T-helper 9 cell (primary cell): Measurements from ENCODE around the gene UXS1.

Experiments used
- DNase-seq: peaks from one replicate; pipeline ENCODE4 v3.0.0-alpha.2; 2020

Gene UXS1

DNA sequence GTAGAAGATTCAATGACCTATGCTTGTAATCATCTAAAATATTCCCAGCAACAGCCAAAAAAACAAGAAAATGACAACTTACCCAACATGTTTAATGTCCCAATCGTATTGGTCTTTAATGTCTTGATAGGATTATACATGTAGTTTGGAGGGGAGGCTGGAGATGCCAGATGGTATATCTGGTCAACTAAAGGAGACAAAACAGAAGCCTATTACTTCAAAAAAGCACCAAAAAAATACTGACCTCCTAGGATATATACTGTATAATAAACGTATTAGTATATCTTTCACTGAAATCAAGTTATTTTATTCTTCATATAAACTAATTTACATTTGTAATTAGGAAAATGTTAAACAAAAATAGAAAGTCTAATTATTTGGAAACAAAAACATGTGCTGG is 64.5 kb downstream of the UXS1 start:
- no peak for DNase-seq

GRCh38 chr2:106129150-106129549 is 65.0 kb downstream of the UXS1 start:
- no peak for DNase-seq

GRCh38 chr2:106127776-106128268 is 66.3 kb downstream of the UXS1 start:
- DNase-seq, result no peak

DNA sequence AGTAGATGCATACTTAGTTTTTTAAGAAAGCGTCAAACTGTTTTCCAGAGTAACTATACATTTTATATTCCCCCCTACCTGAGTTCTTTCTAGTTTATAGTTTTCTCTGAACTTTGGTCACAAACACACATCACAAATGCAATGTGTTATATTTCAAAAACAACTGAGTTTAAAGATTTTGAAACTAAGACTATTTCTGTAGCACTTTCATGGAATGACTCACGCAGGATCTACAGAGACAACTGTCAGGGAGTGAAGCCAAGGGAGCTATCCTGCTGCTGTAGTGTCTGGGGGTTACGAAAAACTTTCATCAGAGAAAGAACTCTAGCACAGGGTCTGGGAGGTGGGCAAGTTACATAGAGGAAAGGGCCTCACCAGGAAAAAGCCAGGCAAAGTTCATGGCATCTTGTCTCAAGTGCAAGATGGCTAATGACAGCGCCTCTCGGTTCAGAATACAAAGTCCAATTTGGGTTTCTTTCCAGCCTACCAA is 66.8 kb downstream of the UXS1 start:
- DNase-seq, result no peak

DNA sequence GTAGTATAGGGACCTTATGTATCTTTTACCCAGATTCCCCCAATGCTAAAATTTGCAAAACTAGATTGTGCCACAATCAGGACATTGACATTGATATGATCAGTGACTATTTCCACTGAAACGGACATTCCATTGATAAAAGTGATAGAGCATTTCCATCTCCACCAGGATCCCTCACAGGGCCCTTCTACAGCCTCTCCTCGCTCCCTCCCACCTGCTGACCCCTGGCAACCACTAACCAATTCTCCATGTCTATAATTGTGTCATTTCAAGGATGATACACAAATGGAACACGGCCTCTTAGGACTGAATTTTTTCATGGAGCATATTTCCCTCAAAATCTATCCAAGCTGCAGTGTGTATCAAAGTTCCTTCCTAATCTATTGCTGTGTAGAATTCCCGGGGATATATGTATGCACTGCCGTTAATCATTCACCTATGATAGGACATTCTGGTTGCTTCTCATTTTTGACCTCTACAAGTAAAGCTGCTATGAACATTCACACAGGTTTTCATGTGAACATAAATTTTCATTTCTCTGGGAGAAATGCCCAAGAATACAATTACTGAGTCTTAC is 67.3 kb downstream of the UXS1 start:
- DNase-seq, result no peak

GRCh38 chr2:106126295-106126694 is 67.8 kb downstream of the UXS1 start:
- DNase-seq, result no peak

GRCh38 chr2:106124905-106125549 is 69.1 kb downstream of the UXS1 start:
- no peak for DNase-seq

DNA sequence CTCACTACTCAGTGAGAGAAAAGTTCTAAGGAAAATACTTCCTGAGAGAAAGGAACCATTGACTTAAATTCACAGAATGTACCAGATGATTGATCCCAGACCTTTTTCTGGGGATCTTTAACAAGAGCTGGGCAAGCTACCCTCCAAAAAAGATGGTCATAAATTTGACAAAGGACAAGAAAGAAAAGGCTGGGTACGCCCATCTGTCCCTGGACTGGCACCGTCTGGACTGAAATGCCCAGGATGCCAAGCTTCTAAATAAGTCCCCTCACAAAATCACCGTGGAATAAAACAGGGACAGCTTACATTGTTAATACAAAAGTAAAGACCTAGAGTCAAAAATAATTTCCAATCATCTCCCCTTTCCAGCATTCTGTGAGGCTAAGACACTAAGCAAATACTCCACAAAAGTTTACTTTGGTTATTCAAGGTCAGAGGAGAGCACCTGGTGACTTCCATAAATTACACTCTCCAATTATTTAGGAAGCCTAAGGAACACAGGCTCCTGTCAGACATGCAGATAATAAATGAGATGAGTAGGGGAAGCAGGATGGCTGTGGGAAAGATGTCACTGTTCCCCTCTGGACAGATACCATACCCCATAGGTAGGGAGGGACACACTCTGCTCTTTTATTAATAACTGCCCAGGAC is 69.9 kb downstream of the UXS1 start:
- no peak for DNase-seq

- DNase-seq, result no peak
Measured at GRCh38 chr2:106122157-106122556, 71.9 kb downstream of the UXS1 start.

DNA sequence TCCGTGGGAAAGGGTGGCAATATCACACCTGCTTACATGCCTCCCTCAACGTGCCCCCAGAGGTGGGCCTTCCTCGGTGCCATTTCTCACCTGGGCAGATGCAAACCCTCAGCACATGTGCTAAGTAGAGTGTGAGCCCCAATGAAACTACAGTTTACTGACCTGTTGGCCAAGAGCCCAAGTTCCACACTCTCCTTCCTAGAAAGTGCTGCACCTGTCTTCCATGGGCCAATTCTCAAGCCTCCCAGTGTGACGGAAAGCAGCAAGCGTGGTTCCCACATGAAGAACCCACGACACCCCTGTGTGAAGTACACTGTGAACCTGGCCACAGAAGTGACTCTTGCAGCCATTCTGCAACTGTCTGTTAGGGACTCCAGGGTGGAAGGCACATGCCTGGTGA is 73.7 kb downstream of the UXS1 start:
- no peak for DNase-seq

DNA sequence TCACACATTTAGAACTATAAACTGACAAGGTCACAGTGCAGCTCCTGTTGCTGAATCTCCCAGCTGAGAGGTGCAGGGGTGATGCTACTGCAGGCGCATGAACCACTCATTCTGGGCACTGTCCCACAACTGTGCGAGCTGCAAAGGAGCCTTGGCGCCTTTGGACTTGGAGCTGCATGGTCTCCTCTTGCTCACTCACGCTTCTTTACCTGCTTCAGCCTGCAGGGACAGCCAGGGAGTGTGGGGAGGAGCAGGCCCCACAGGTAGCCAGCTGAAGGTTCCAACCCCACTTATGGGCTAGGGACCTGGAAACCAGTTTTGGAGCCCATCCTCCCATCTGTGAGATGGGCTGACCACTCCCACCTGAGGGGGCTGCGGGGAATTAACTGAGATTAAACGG is 75.0 kb downstream of the UXS1 start:
- DNase-seq, result no peak

GRCh38 chr2:106117882-106118684 is 76.0 kb downstream of the UXS1 start:
- DNase-seq, result no peak

DNA sequence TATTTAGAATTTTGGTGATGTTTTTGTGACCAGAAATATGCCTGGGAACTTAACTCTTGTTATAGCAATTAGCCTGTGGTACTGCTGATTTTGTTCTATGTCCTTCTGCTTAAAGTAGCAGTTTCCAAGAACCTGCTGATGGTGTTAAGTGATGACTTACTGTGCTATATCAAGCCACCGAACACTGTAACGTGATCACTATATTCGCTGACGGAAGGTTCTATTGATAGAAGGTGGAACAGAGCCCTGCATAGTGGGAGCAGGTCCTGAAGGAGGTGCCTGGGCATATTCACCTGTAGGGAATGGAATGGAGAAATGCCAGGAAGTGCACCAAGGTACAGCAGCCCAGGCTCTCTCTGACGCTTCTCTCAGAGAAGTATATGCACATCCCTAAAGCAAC is 76.8 kb downstream of the UXS1 start:
- DNase-seq, result no peak

DNA sequence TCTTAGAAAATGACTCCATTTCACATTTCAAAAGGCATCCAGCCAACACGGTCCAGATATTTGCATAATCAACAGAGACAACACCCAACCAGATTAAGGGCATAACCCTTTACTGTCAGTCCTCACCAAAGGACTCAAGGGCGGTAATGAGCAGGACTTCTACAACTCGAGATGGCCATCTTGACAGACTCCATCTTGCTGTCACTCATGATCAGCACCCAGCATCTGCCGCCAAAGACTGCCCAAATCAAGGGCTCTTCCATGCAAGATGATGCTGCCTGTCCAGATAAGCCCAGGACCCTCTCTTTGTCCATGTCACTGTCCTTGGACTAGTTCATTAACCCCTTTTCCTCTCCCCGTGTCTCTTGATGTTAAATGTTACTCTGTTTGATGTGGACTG is 77.9 kb downstream of the UXS1 start:
- no peak for DNase-seq

GRCh38 chr2:106115665-106116064 is 78.4 kb downstream of the UXS1 start:
- no peak for DNase-seq

DNA sequence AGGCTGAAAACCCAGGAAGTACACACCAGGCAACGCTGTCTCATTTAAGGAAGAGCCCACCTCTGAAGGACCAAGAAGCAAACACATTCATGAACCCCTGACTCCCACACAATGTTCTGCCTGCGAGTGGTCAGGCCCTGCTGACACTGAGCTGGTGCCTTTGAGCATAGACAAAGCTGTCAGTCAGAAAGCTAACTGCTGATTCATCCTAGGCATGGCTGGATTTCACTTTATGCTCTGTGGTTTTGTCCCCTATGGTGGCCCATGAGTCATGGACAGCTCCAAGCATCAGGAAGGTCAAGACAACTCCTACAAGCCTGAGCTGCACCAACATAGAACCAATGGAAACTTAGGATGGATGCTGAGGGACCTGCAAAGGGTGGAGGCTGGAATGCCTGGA is 78.9 kb downstream of the UXS1 start:
- no peak for DNase-seq

GRCh38 chr2:106114166-106114565 is 79.9 kb downstream of the UXS1 start:
- no peak for DNase-seq

DNA sequence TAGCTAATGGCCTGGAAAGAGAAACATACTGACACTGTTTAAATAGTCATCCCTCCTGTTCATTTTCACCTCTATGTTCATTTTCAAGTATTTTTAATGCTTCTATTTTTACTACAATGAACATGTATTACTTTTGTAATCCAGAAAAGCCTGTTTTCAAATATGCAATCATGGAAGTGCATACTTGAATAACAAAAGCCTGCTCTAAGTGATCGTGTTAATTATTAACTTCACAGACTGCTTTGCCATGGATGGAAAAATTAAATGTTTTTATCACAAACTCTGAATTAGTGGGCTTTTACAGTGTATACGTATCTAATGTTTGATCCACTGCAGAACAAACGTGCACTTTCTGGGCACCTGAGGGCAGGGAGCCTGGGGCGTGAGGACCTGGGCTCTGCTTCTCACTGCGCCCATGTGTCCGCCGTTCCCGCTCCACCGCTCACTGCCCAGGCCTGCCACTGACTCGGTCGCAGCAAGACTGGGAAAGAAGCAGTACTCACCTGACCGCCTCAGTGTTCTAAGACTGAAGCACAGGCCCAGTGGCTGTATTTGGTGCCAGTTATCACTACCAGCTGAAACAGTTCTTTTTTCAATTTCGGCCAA is 80.6 kb downstream of the UXS1 start:
- no peak for DNase-seq

DNA sequence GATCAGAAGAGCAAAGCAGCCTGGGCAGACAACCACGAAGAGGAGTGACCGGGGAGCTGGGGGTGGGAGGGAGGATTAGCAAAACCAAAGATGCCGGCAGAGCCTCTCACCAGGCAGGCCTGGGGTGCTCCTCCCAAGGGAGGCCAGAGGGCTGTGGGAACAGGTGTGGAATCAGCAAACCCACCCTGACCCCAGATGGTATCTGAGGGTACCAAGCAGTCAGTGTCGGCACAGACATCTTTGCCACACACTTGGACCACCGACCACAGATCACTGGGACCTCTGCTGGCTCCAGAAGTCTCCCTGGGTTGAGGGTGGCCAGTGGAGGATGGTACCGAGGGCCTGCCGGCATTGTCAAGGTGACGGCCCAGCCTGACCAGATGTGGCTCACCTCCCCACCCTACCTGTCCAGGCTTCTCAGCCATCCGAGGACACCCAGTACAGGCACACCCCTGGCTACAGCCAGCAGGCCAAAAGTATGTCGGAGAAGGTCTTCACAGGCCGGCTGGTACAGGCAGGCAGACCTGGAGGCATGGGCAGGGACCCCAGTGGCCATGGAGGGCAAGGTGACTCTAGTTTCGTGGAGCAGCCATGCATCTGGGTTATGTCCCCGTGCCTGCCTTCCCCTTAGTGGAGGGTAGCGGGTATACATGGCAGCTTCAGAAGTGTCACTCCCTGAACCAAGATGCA is 82.1 kb downstream of the UXS1 start:
- no peak for DNase-seq

DNA sequence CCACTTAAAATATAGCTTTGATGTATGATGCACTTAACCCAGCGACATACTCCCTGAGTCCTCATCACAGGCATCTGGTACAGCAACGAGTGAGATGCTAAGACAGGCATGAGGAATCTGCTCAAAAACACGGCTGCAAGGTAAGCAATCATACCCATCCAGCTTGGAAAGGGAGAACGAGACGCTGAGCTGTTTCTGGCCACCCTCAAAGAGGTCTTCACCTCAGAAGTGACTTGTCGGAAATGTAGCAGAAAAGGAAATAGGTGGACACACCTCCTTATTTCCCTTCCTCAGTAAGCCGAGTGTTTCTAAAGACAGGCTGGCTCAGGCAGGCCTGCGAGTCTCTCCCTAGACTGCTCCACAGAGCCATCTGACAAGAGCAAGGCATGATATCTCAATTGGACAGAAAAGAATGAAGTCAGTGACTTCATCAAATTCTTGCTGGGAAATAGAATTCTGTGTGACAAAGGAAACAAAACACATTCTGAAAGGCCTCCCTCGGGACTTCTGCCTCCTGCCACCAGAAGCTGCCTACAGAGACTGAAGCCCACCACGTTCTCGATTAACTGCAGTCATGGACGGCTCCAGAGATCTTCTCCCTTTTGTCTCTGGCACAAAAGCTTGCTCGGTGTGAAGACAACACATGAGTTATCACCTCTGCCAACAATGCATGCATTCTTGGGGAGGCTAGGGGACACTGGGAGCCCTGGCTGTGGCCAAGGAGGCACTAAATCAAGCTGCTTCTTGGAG is 84.3 kb downstream of the UXS1 start:
- no peak for DNase-seq

DNA sequence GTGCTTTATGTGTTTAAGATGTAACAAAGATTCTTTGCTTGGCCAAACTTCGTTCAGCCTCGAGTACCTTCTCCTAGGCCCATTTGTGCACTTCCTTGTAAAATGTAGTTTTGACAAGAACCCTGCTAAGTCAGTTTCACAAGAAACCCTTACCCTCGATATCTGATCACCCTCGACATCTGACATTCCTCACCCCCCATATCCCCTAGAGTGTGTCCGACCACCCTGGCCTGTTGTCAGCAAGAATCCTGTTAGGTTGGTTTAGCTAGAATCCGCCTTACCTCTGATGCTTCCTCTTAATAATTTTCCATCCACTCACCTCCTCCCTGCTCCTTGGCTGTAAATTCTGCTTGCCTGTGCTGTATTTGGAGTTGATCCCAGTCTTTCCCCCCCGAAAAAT is 85.3 kb downstream of the UXS1 start:
- no peak for DNase-seq

GRCh38 chr2:106108351-106108750 is 85.8 kb downstream of the UXS1 start:
- DNase-seq, result no peak
